ENCODE measurements around the gene VCPKMT. TPM values are rescaled to one million over a fixed set of nuclear protein-coding genes. Genes with fewer than 3 reads are reported as not detected.
A peak's percentile ranks its signal among the peaks of the same experiment; 100 is the strongest.

Gene VCPKMT
- total and polyA plus RNA-seq, 9 of the 15 experiments (the other 6 are each of a cell fraction or from before 2014, with no cell fraction given) = 2.7 to 7.8 (median 6.3) TPM

DNA sequence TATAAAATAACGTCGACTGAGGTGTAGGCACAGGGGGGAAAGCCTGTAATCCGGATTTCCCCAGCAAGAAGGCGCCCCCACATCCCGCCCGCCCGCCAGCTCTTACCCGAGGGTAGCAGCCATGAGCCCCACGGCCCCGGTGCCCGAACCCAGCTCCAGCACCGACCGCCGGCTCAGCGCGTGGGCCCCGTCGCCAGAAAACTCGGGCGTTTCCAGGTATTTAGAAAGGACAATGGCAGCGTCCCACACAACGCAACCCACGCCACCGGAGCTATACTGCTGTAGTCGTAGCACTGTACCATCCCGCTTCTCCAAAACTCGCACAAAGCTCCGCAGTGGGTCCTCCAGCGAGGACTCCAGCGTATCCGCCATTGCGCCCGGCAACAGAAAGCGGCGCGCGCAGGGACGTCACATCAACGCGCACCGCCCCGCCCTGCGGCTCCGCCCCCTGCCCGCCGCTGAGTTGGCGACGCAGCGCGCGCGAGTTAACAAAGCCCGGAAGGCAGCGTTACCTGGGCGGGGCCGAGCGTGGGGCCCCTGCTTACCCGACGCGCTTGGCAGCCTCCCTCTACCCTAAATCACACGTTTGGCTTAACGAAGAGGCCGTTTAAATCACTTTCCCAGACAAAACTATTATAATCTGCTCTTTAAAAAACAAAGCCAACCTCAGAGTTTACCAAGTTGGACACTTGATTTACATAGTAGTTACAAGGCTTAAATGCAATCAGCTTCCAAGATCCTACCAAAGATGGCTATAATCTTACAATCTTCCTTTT is at the start of gene VCPKMT (continued):
- TF ChIP-seq RB1 (IDR thresholded peaks at IDR 0.05; ENCODE audit: low read depth) (peak; percentile 80), ZNF12 (CRISPR knock-in tag; IDR thresholded peaks at IDR 0.05) (peak; percentile 22; the same call in 1 of the 2 replicates), POLR2B (IDR thresholded peaks at IDR 0.05; ENCODE audit: low read depth, partially characterized antibody) (peak; percentile 63), L3MBTL2 (IDR thresholded peaks at IDR 0.05) (peak; percentile 71), HCFC1 (IDR thresholded peaks at IDR 0.05; ENCODE audit: low read depth, low read length) (peak; percentile 82), NBN (IDR thresholded peaks at IDR 0.05; ENCODE audit: low read depth) (no peak), KLF1 (tag; IDR thresholded peaks at IDR 0.05) (peak; percentile 80), CBX8 (IDR thresholded peaks at IDR 0.05; ENCODE audit: borderline replicate concordance, extremely low read depth, low read depth, low read length, poor library complexity, severe bottlenecking) (no peak), TBL1XR1 (IDR thresholded peaks at IDR 0.05; ENCODE audit: low read length in 2 of 2) (peak in 1 of 2 experiments; percentile 67; a peak in 2 of 4 replicates), NRF1 (conservative IDR thresholded peaks at IDR 0.05 in 1 of 2, IDR thresholded peaks at IDR 0.05 in 1 of 2) (peak; percentile 84 to 87), DIDO1 (tag; IDR thresholded peaks at IDR 0.05; ENCODE audit: low read depth) (peak; percentile 59; the same call in 1 of the 2 replicates), YBX1 (IDR thresholded peaks at IDR 0.05) (no peak), CREB5 (CRISPR knock-in tag; IDR thresholded peaks at IDR 0.05) (no peak), SP1 (CRISPR knock-in tag; IDR thresholded peaks at IDR 0.05) (peak; percentile 96), MEIS2 (IDR thresholded peaks at IDR 0.05; ENCODE audit: partially characterized antibody) (peak; percentile 63), CBX3 (IDR thresholded peaks at IDR 0.05; ENCODE audit: borderline replicate concordance in 1 of 2, low read length in 2 of 2) (0 out of 3 replicates have a peak, but pooled peaks of 1 of the 2 experiments have one; percentile 39)
- TF ChIP-seq, protein P1, sequence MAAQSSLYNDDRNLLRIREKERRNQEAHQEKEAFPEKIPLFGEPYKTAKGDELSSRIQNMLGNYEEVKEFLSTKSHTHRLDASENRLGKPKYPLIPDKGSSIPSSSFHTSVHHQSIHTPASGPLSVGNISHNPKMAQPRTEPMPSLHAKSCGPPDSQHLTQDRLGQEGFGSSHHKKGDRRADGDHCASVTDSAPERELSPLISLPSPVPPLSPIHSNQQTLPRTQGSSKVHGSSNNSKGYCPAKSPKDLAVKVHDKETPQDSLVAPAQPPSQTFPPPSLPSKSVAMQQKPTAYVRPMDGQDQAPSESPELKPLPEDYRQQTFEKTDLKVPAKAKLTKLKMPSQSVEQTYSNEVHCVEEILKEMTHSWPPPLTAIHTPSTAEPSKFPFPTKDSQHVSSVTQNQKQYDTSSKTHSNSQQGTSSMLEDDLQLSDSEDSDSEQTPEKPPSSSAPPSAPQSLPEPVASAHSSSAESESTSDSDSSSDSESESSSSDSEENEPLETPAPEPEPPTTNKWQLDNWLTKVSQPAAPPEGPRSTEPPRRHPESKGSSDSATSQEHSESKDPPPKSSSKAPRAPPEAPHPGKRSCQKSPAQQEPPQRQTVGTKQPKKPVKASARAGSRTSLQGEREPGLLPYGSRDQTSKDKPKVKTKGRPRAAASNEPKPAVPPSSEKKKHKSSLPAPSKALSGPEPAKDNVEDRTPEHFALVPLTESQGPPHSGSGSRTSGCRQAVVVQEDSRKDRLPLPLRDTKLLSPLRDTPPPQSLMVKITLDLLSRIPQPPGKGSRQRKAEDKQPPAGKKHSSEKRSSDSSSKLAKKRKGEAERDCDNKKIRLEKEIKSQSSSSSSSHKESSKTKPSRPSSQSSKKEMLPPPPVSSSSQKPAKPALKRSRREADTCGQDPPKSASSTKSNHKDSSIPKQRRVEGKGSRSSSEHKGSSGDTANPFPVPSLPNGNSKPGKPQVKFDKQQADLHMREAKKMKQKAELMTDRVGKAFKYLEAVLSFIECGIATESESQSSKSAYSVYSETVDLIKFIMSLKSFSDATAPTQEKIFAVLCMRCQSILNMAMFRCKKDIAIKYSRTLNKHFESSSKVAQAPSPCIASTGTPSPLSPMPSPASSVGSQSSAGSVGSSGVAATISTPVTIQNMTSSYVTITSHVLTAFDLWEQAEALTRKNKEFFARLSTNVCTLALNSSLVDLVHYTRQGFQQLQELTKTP (IDR thresholded peaks at IDR 0.05; ENCODE audit: low read depth in 1 of 2, partially characterized antibody in 2 of 2) = peak in 1 of 2 experiments; percentile 52
- TF ChIP-seq, protein P2, sequence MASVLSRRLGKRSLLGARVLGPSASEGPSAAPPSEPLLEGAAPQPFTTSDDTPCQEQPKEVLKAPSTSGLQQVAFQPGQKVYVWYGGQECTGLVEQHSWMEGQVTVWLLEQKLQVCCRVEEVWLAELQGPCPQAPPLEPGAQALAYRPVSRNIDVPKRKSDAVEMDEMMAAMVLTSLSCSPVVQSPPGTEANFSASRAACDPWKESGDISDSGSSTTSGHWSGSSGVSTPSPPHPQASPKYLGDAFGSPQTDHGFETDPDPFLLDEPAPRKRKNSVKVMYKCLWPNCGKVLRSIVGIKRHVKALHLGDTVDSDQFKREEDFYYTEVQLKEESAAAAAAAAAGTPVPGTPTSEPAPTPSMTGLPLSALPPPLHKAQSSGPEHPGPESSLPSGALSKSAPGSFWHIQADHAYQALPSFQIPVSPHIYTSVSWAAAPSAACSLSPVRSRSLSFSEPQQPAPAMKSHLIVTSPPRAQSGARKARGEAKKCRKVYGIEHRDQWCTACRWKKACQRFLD (CRISPR knock-in tag; IDR thresholded peaks at IDR 0.05) = peak; percentile 86
- TF ChIP-seq, protein P3, sequence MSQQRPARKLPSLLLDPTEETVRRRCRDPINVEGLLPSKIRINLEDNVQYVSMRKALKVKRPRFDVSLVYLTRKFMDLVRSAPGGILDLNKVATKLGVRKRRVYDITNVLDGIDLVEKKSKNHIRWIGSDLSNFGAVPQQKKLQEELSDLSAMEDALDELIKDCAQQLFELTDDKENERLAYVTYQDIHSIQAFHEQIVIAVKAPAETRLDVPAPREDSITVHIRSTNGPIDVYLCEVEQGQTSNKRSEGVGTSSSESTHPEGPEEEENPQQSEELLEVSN (IDR thresholded peaks at IDR 0.05; ENCODE audit: borderline replicate concordance in 1 of 2, extremely low read depth in 1 of 2, insufficient read depth in 1 of 2, insufficient read length in 1 of 2, low read depth in 1 of 2, low read length in 1 of 2, poor library complexity in 1 of 2, severe bottlenecking in 1 of 2) = peak; percentile 17 to 68

Data from K562 (cell line).